Femur (tissue), 1 donor: ENCODE data around the gene CHRDL1.
"Not testable (repeated sequence)": the region's sequence is repeated elsewhere in the genome, so short reads cannot be mapped to it uniquely, and the experiment has no call there.

ENCODE experiments used
- DNase-seq: peaks from one replicate; pipeline ENCODE4 v3.0.0-alpha.2; 2017

Gene CHRDL1, protein sequence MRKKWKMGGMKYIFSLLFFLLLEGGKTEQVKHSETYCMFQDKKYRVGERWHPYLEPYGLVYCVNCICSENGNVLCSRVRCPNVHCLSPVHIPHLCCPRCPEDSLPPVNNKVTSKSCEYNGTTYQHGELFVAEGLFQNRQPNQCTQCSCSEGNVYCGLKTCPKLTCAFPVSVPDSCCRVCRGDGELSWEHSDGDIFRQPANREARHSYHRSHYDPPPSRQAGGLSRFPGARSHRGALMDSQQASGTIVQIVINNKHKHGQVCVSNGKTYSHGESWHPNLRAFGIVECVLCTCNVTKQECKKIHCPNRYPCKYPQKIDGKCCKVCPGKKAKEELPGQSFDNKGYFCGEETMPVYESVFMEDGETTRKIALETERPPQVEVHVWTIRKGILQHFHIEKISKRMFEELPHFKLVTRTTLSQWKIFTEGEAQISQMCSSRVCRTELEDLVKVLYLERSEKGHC

DNA sequence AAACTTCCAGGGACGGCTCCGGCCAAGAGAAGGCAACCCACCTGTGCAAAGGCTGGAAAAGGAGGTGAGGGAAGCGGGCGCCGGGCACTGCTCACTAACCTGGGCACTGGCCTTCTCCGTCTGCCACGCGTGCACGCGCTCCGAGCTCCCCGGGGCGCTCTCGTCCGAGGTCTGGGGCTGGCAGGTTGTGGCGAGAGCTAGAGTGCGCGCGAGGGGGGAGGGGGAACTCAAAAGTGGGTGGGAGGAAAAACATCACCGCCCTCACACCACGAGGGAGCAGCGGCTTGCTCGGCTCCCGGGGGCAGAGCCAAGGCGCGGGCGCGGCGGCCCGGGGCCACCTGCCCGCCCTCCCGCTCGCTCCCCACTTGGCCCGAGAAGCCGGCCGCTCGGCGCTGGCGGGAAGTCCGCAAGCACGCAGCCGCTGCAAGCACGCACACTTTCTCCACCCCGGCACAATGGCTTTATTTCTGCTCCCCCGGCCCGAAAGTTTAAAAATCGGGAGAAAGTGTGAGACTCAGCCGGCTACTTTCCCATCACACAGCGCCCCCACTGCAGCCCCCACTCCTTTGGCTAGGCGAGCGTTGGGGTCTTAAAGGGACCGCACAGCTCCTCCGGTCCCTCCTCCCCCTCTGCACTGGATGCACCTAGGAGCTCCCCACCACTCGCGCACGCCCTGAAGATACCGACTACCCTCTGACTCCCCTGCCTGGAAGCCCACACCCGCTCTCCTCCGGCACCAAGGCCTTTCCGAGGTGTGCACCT is at the start of gene CHRDL1:
TSS of gene CHRDL1 (minus strand) at position 173 of the 762 bp plus-strand sequence. CDS start 3,636 bp downstream, outside the sequence.
- DNase-seq, result peak; percentile 45

DNA sequence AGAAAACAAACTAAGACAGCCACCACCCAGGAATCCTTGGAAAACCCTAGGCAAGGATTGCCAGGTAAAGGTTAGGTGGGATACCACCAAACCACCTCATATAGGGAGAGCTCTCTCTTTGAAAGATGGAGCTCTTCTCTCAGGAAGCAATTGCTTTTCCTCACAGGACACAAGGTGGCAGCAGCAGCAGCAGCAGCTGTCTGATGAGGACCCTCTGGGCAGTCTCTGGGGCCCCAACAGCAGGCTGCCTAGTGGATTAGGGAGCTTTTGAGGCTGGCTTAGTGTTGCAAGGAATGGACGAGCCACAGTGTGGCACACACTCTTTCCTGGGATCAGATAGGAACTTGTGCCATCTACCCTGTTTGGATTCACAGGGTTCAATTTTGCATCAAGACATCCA is 41.4 kb upstream of the CHRDL1 start:
- peak; percentile 14 for DNase-seq

DNA sequence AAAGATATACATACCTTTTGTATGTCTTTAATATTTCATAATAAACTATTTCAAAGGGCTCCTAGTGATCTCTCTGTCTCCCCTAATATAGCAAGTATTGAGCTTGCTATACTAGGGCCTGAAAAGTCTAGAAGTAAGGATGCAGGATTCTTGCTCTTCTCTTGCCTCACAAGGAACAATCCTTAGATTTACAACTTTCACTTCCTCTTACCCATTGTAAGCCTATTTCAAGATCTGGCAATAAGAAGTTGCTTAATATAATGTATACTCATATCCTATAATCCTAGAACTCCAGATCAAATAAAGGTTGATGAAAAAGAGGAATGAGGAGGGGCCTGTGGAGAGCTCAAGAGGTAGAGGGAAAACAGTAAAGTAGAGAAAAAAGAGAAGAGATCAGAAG is 40.8 kb upstream of the CHRDL1 start:
- DNase-seq, result no peak

DNA sequence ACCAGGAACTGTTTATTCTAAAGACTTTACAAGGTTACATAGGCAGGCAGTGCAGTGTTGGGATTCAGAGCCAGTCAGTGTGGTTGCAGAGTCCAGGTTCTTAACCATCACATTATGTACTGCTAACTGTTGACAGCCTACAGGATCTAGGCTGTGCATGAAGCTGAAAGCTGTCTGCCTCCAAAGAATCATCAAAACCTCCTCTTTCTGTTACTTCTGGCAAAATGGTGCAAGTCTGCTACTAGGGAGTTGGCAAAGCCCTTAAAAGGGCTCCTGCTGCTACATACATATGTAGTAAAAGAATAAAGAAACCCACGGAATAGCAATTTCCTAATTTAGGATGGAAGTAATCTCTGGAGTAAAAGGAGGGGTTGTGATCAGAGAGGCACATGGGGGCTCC is 40.4 kb upstream of the CHRDL1 start:
- no peak for DNase-seq

DNA sequence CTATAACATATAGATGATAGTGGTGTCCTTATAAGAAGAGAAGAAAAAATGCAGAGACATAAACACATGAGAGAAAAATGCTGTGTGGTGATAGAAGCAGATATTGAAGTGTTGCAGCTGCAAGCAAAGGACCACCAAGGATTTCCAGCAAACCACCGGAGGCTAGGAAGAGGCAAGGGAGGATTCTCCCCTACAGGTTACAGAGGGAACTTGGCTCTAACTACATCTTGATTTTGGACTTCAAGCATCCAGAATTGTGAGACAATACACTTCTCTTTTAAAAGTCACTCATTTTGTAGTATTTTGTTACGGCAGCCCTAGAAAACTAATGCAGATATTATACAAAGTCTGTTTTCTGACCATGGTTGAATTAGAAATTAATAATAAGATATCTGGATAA is 30.4 kb upstream of the CHRDL1 start:
- DNase-seq, result no peak

DNA sequence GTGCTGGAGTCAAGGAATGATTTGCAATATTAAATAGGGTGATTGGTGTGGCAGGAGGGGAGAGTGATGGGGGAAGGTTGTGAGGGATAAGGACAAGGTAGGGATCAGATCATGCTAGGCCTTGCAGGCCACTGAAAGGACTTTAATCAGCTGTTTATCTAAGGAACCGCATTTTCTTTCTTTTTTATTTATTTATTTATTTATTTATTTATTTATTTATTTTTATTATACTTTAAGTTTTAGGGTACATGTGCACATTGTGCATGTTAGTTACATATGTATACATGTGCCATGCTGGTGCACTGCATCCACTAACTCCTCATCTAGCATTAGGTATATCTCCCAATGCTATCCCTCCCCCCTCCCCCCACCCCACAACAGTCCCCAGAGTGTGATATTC is 20.9 kb upstream of the CHRDL1 start:
- not testable (repeated sequence) for DNase-seq

DNA sequence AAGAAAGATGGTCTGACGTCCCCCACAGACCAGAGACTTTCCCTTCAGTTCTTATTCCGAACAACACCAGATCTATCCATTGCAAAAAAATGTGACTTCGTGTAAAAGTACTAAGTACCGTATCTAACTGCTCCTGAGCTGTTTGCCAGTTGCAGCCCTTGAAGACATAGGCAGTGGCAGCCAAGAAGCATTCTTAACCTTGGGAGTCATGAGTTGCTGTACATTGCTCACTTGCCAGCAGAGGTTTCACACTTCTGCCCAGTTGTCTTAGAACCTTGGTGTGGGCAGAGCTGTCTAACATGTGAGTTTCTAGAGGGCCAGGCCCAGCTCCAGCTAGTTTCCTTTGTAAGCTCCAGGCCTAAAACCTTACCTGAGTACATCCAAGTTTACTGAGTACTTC is 10.5 kb upstream of the CHRDL1 start:
- no peak for DNase-seq

DNA sequence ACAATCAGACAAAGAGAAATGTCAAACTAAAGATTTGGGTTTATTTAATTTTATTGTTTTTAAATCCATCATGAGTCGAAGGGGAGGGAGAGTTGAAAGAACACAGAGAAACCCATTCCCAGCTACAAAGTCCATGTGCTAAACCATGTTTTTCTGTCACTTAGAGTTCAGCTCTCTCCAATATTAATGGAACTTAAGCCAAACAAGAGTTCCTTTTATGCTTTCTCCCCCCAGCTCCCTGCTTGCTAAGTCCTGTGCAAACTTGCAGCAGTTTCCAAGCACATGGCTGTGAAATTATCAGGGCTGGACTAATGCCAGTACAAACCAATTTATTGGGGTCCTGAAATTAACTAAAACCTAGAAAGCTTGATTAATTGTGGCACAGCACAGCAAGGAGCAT is 9.7 kb upstream of the CHRDL1 start:
- DNase-seq, result no peak

DNA sequence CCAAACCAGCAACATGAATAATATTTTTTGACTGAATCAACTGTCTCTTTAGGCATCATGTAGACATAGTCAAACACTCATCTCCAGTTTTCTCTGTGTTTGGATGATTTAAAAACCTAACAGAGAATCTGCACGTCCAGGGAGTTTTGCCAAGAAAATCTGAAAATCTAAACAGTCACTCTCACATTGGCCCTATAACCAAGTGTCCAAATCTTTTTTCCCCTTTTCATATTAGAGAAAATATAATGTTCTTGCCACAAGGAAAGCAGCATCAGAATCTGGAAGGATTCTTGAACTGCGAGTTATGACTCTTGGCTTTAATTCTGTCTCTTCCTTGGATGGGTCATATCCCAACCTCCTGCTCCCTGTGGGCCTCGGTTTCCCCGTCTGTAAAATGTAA is 8.8 kb upstream of the CHRDL1 start:
- no peak for DNase-seq

DNA sequence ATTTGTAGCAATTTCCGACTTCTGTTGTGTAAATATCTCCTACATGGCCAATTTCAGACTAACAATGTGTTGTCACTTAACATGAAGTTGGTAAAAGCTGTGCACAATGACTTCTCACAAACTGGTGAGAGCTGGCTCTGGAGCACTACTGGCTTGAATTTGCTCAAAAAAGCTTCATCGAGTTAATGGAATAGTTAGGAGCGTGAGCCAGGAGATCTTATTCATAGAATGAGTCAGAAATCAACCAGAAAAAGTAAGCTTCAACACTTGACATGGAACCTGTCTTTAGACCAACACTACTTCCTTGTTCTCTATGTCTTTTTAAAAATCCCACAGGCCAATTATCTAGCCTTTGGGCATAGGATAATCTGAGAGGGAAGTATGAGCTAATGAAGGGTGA is 7.9 kb upstream of the CHRDL1 start:
- no peak for DNase-seq

DNA sequence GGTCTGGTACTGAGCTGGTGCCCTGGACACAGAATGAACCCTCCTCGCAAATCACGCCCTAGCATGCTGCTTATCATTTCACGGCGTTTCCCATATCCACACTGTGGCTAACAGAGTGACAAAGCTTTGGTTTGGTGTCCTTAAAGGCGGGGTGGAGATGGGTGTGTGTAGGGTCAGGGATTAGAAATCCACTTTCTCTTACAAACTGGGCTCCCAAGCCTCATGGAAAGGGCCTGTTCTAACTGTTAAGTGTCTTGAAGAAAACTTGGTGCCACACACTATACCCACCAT is 735 bp upstream of the CHRDL1 start:
- no peak for DNase-seq

DNA sequence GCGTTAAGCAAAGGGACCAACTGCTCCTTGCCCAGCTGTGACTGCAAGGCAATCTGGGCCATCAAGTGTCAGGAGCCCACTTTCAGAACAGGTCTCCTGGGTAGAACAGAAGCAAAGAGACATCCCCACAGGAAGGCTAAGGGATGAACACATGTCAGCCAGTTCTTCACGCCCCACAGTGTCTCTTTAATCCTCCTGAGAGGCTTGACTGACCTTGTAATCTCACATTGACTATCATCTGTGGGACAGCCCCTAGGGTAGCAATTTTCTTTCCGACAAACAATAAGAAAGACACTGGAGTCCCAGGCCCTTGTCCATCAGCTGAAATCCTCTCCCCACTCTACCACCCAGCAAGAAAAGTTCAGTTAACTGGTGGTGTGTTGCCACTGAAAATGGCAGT is 1.0 kb downstream of the CHRDL1 start:
- DNase-seq, result no peak

DNA sequence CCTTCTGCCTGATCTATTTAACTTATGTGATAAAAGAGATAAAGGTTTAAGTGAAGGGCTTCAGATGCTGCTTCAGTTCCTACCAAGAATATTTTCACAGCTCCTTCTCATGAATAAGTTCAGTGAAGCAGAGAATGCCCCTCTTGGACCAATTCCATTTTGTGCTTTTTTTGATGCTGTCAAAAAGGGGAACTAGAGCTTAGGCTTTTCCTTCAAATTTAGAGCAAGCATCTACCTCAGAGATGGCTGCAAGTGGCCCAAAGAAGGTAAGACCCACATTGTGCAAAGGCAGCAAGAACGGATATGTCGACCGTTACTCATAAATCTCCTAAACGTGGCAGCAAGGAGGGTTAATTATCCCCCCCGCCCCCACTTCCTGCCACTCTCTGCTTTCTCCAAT is 4.5 kb downstream of the CHRDL1 start:
- DNase-seq, result no peak

DNA sequence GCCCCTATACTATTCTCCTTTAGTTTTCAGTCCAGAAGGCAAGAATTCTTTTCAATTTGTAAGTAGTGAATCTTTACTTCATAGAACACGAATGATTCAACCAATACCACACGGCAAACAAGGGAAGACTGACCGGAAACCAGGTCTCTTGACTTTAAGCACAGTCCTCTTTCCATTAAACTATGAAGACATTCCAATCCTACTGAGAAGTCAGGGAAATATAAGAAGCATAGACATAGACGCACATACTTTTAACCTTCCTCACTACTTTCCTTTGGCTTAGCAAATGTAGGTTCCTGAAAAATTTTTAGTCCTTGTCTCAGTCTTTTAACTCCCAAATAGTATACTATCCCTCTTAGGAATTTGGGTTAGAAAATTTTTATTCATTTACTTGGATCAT is 9.1 kb downstream of the CHRDL1 start:
- no peak for DNase-seq

DNA sequence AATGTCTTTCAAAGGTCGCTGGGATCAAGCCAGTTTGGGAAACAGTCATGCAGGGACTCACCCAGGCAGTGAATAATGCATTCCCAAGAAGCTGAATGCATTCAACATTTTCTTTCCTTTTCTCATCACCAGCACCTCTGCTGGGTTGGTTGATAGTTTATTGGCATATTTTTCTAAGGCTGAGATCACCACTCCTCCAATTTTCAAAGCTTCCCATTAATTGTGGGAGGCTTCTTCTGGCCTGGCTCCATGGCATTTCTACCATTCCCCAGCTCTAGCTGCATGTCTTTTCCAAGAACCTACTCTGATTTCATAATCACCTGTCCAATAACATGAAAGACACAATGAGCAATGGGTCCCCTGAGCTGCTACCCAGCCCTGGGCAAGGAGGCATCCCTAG is 35.8 kb downstream of the CHRDL1 start:
- no peak for DNase-seq

DNA sequence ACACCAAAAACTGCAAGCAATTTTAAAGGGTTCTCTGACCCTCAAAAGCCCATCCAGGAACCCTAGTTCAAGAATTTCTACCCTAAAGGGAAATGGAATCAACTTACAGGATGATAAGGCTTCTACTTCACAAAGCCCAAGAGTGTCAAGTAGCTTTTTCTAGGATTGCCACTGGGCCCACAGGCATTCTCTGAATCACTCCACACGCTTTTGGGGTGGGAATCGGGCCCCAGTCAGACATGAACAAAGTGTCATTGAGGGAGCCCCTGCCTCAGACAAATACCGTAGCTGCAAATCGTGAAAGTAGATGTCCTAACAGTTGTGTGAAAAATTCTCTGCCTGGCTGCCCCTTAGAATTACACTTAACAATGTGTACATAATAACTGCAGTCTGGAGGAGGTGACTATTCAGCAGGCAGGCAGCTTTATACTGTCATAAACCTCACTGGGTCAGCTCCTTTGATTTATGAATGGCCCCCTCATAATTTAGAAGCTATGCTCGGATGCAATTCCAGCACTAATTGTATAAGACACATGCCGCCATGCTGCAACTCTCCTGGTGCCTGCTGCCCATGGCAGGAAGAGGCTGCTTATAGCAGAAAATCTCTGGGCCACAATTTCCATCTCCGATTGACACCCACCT is 36.7 kb downstream of the CHRDL1 start:
- DNase-seq, result no peak

DNA sequence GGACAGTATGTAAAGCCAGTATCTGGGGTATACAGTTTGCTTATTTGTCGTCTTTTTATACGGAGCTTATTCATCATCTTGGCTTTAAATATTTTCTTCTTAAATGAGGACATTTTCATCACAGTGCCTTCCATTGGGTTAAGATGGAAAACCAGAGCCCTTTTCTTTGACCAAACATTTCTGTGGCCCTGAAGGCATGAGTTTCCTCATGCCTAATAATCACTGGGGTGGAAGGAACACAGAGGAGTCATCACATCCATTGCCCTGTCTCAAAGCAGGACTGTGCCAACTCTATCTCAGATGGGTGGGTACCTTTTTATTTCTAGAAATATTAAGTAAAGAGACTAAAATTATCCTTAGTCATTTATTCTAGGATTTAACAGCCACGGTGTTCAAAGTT is 40.0 kb downstream of the CHRDL1 start:
- no peak for DNase-seq

DNA sequence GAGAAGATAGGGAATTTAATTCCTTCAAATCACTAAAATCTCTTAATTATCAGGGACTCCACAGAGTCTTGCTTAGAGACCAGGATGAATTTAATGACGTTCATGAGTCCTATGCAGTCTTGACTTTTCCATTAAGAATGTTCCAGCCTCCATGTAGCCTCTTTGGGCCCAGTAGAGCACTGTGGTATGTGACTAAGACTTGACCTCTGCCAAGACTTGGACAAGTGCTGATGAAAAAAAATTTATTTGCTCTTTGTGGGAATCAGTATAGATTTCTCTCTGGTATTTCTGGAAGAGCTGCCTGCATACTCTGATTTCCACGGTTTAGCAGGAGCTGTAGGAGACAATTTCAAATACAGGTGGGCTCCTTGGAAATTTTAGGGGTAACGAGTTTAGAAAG is 40.6 kb downstream of the CHRDL1 start:
- DNase-seq, result no peak

DNA sequence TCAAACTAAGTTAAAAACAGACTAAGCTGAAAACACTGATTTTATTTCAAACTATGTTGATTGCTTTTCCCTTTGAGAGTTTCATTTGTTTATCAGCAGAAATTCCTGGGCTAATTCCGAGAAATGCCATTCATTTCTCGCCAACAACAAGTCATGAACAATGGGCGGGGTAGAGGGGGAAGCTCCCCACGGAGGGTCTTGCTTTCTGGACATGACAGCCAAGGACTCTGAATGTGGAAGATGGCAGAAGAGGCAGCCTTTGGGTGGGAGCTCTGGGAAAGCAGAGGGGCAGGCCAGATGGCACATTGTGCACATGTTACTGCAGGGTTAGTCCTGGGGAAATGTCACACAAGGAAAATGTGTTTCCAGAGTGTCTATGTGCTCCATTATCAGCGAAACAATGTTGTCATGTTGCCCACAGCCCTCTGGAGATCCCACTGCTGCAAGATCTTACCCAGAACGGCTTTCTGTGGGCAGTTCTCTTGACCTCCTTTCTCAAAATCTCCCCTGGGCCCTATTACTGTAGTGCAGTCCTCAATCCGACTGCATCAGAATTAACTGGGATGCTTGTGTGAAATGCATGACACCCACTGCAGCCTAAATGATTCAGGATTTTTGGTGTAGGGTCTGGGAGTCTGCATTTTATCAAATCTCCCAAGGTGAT is 45.0 kb downstream of the CHRDL1 start:
- no peak for DNase-seq

DNA sequence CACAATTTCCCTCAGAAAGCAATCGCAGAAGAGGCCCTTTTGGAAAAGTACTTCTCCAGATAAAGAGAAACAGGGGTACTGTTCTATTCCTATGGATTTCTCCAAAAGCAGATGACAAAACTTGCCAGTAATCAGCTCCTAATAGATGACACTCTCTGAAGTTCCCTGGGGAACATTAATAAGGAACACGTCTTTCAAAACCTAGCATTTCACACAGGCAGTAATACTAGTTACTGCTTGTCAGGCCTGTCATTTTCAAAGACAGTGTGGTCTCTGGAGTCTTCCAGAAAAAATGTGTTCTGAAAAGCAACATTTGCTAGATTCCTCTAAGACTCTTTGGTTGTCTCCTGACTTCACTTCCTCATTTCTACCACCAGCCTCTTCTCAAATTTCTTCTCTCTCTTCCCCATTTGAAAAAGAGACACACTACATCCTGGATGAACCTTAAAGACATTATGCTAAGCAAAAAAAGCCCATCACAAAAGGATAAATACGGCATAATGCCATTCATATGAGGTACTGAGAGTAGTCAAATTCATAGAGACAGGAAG is 47.3 kb downstream of the CHRDL1 start:
- DNase-seq, result no peak

DNA sequence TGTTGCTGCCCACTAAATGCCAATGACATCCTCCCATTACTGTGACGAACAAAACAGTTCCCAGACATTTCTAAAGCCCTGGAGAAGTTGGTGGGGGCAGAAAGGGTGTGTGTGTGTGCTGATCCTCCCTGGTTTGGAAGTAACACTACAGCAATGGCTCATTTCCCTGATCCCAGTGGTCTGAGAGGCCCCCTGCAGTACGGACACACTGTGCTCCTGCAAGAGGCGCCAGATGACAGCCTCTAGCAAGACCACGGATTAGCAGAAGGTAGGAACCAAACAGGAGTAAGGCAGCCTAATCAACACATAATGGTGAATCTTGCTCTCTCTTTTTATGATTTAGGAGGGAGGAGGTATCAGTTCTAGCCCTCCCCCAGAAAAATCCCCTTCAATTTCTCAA is 49.6 kb downstream of the CHRDL1 start:
- DNase-seq, result no peak

DNA sequence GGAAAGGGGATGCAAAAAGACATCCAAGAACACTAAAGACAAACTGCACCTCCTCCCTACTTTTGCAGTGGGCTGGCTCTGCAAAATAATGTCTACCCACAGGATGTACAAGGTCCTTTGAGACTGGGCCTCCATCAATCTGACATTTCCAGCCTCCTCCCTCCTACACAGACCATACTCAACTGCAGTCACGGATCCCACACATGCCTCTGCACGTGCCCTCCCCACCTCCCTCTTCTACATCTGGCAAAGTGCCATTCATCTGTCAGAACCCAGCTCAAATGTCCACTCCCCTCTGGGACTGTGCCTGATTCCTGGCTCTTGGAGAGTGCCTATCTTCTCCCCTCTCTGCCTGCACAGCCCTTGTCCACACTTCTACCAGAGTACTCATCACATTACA is 50.3 kb downstream of the CHRDL1 start:
- no peak for DNase-seq

DNA sequence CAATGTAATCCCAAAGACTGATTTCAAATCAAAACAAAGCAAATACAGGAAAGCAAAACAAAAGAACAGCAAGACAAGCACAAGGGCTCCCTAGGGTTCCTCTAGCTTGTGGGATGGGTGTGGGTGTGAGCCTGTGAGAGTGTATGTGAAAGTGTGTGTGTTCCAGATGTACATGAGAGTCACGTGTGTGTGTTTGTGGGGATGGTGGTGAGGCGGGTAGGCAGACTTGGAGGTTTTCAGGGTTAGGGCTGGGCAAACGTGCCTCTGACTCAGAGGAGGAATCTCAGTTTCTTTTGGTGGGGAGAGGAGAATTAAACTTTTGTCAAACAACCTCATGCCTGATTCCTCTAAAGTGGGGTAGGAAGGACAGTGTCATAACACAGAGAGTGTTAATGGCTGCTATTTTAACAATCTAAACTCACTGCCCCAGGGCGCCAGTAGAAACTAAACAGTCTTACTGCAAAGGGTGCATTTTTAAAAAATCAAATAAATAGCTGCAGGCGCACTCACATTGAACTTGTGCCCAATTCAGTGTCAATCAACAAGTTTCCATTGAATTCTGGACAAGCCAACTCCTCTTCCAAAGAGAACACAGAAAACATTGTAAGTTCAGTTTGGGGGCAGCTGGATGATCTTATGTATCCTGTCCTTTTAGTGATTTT is 51.8 kb downstream of the CHRDL1 start:
- peak; percentile 16 for DNase-seq
